Parathyroid adenoma (tissue), 2 donors: ENCODE results near the gene ZKSCAN5.

Experiments
- H2AFZ ChIP-seq: fragments of 300-600 bp; sonication (generic); one replicate; pipeline ENCODE4 v1.7.0; 2017; ENCODE audit warnings: antibody characterized with exemption, mild to moderate bottlenecking
- H3K27ac ChIP-seq: fragments of 300-600 bp; sonication (generic); one replicate; pipeline ENCODE4 v1.7.0; 2017
- H3K27me3 ChIP-seq: fragments of 300-600 bp; sonication (generic); one replicate; pipeline ENCODE4 v1.7.0; 2017; ENCODE audit warnings: low read length; ENCODE audit not compliant: control insufficient read depth, insufficient read depth
- H3K36me3 ChIP-seq: fragments of 300-600 bp; sonication (generic); one replicate; pipeline ENCODE4 v1.7.0; 2017; ENCODE audit warnings: low read length; ENCODE audit not compliant: control insufficient read depth, insufficient read depth
- H3K4me1 ChIP-seq: fragments of 300-600 bp; sonication (generic); one replicate; pipeline ENCODE4 v1.7.0; 2017; ENCODE audit warnings: control low read depth
- H3K4me2 ChIP-seq: fragments of 300-600 bp; sonication (generic); one replicate; pipeline ENCODE4 v1.7.0; 2017; ENCODE audit warnings: low read length
- H3K4me3 ChIP-seq: fragments of 300-600 bp; sonication (generic); one replicate; pipeline ENCODE4 v1.7.0; 2017; ENCODE audit warnings: low read depth, low read length
- H3K79me2 ChIP-seq: fragments of 300-600 bp; sonication (generic); one replicate; pipeline ENCODE4 v1.7.0; 2017; ENCODE audit warnings: control low read depth
- H3K9ac ChIP-seq: fragments of 300-600 bp; sonication (generic); one replicate; pipeline ENCODE4 v1.7.0; 2017; ENCODE audit warnings: mild to moderate bottlenecking
- H3K9me3 ChIP-seq: fragments of 300-600 bp; sonication (generic); one replicate; pipeline ENCODE4 v1.7.0; 2017; ENCODE audit warnings: low read length; ENCODE audit not compliant: control insufficient read depth
- TF ChIP-seq, protein P1 (sequence below): fragments of 300-600 bp; sonication (generic); IDR thresholded peaks from one replicate; pipeline ENCODE4 v1.7.0; 2017; ENCODE audit warnings: antibody characterized with exemption, mild to moderate bottlenecking
- donor health status: primary hyperparathyroidism.

Gene ZKSCAN5

DNA sequence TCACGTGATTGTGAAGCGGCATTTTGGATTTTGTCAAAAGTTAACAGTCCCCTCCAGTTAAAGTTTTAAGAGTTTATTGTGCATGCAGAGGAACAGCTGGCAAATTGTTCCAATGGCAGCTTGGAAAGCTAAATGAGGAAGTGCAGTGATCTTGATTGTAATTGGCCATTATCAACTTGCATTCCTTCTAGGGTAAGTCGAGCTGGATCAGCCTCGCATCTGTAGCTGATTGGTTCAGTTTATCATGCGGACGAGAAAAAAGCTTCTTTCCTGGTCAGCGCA lies 31.2 kb upstream of the ZKSCAN5 start:
- H3K4me2 ChIP-seq, result peak overlapping the region; percentile 68
- peak overlapping the region; percentile 92 for H2AFZ ChIP-seq
- H3K4me1 ChIP-seq, result peaks cover 2% of the 10 kb centered on the region
- no peaks in the 10 kb centered on the region for H3K9me3 ChIP-seq
- no peaks in the 10 kb centered on the region for H3K36me3 ChIP-seq
- no peak overlapping the region for H3K9ac ChIP-seq
- peak overlapping the region; percentile 77 for H3K4me3 ChIP-seq
- H3K27ac ChIP-seq, result peak overlapping the region; percentile 37
- TF ChIP-seq, protein P1, sequence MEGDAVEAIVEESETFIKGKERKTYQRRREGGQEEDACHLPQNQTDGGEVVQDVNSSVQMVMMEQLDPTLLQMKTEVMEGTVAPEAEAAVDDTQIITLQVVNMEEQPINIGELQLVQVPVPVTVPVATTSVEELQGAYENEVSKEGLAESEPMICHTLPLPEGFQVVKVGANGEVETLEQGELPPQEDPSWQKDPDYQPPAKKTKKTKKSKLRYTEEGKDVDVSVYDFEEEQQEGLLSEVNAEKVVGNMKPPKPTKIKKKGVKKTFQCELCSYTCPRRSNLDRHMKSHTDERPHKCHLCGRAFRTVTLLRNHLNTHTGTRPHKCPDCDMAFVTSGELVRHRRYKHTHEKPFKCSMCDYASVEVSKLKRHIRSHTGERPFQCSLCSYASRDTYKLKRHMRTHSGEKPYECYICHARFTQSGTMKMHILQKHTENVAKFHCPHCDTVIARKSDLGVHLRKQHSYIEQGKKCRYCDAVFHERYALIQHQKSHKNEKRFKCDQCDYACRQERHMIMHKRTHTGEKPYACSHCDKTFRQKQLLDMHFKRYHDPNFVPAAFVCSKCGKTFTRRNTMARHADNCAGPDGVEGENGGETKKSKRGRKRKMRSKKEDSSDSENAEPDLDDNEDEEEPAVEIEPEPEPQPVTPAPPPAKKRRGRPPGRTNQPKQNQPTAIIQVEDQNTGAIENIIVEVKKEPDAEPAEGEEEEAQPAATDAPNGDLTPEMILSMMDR, result no peak
- H3K79me2 ChIP-seq, result peaks cover 13% of the 10 kb centered on the region
- no peaks in the 10 kb centered on the region for H3K27me3 ChIP-seq

DNA sequence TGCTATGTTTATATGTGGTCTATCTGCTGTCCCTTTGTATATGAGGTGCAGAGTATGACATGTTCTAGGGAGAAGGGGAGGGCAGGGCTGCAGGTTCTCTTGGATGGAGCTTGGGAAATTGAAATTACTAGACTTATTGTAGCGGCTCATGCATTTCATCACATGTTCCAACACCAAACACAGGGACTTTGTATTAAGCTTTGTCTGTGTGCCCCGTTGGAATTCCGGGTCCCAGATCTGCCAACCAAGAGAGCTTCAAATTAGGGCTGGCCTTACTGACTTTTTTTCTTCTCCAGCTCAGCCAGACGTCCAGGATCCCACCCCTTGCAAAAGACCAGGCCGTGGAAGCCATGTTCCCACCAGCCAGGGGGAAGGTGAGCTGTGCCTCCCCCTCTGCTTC lies 28.4 kb upstream of the ZKSCAN5 start:
- Histone ChIP-seq H3K9me3 (no peaks in the 10 kb centered on the region), H2AFZ (no peak overlapping the region), H3K27me3 (no peaks in the 10 kb centered on the region), H3K79me2 (peaks cover 13% of the 10 kb centered on the region), H3K4me3 (no peak overlapping the region), H3K4me2 (no peak overlapping the region), H3K36me3 (no peaks in the 10 kb centered on the region), H3K27ac (no peak overlapping the region), H3K9ac (no peak overlapping the region), H3K4me1 (peaks cover 2% of the 10 kb centered on the region)
- TF ChIP-seq, protein P1, result no peak

DNA sequence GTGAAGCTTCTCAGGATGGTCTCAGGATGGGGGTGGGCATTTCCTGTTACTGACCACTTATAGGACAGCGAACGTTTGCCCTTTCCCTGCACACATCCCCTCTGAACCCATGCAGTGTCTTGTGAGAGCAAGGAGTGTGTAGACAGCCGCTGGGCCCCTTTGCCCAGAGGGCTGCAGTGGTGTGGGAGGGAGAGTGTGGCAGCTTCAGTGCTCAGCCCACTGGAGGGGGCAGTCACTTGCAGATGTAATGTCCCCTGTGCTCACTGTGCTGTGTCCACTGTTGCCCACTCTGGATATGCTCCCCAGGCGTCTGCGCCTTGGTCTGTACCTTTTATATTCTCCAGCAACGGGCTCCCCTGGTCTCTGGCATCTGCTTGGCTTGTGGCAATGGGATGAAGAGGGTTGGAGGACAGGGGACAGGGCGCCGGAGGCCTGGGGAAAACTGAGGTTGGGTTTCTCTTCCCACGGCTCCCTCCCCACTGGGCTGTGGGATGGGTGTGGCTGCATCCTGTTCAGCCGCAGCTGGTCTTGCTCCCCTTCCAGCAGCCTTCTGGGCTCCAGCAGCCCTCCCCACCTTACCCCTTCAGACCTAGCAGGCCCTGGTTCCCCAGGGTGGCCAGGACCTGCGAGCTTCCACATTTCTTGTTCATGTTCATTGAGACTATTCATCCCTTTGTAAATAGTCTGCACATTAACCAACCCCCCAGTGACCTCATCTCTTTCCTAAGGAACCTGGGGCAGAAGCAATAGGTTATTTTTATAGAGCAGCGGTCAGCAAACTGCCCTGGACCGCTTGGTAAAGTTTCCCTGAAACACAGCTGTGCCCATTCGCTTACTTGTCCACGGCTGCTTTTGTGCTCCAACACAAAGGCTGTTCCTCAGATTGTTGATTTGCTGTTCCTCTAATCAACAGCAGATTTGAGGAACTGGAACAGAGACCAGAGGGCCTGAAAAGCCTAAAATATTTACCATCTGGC lies 25.7 kb upstream of the ZKSCAN5 start:
- Histone ChIP-seq H3K9me3 (no peaks in the 10 kb centered on the region), H3K4me1 (peaks cover 2% of the 10 kb centered on the region), H3K27me3 (no peaks in the 10 kb centered on the region), H3K4me3 (no peak overlapping the region), H3K27ac (no peak overlapping the region), H2AFZ (no peak overlapping the region), H3K9ac (no peak overlapping the region), H3K79me2 (peaks cover 9% of the 10 kb centered on the region), H3K36me3 (no peaks in the 10 kb centered on the region), H3K4me2 (no peak overlapping the region)
- TF ChIP-seq, protein P1, result no peak

DNA sequence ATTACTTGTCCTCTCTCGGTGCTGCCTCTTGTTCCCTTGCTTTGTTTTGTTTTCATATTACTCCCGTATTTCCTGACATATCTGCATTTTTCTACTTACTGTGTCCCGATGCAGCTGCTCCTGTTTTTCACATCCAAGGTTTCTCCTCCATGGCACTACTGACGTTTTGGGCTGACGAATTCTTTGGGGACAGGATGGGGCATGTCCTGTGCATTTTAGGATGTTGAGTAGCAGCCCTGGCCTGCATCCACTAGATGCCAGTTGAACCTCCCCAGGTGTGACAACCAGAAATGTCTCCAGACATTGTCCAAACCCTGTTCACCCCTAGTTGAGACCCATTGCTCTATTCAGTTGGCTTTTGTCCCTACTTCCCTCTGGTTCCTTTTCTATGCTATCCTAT lies 19.4 kb upstream of the ZKSCAN5 start:
- no peak overlapping the region for H3K9ac ChIP-seq
- H3K79me2 ChIP-seq, result no peaks in the 10 kb centered on the region
- no peak overlapping the region for H3K27ac ChIP-seq
- H3K27me3 ChIP-seq, result no peaks in the 10 kb centered on the region
- no peak overlapping the region for H2AFZ ChIP-seq
- TF ChIP-seq, protein P1, result no peak
- H3K36me3 ChIP-seq, result no peaks in the 10 kb centered on the region
- H3K9me3 ChIP-seq, result no peaks in the 10 kb centered on the region
- no peak overlapping the region for H3K4me3 ChIP-seq
- H3K4me2 ChIP-seq, result no peak overlapping the region
- H3K4me1 ChIP-seq, result no peaks in the 10 kb centered on the region

DNA sequence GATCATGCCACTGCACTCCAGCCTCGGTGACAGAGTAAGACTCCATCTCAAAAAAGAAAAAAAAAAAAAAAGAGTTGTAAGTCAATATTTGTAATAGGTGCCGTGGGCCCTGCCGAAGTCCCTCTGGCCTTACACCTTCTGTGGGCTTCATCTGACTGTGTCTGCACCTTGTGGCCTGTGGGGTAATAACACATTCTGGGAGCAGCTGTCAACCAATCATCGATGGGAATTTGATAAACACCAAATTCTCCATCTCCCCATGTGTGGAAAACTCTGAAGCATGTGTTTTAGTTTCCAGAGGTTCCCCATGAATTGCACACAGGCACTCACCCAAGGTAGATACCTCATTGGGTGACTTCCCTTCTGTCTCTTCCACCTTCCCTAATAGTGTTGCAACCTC lies 15.2 kb upstream of the ZKSCAN5 start:
- Histone ChIP-seq H3K4me3 (no peak overlapping the region), H3K4me2 (no peak overlapping the region), H3K4me1 (no peaks in the 10 kb centered on the region), H2AFZ (no peak overlapping the region), H3K27ac (no peak overlapping the region), H3K9me3 (no peaks in the 10 kb centered on the region), H3K36me3 (no peaks in the 10 kb centered on the region), H3K27me3 (no peaks in the 10 kb centered on the region), H3K9ac (no peak overlapping the region), H3K79me2 (peaks cover 8% of the 10 kb centered on the region)
- TF ChIP-seq, protein P1, result no peak
